Jurkat, Clone E6-1 (cell line): ENCODE results near the gene ZFYVE28.
A peak's percentile ranks its signal among the peaks of the same experiment; 100 is the strongest.

Experiments used
- DNase-seq: peaks from one replicate; pipeline ENCODE4 v3.0.0-alpha.2; 2011; ENCODE audit warnings: low read depth, low spot score
- H3K4me3 ChIP-seq: 2 replicates; pipeline ENCODE4 v1.5.1; 2011; ENCODE audit warnings: mild to moderate bottlenecking, low read length, control low read depth, moderate library complexity

ZFYVE28 gene

DNA sequence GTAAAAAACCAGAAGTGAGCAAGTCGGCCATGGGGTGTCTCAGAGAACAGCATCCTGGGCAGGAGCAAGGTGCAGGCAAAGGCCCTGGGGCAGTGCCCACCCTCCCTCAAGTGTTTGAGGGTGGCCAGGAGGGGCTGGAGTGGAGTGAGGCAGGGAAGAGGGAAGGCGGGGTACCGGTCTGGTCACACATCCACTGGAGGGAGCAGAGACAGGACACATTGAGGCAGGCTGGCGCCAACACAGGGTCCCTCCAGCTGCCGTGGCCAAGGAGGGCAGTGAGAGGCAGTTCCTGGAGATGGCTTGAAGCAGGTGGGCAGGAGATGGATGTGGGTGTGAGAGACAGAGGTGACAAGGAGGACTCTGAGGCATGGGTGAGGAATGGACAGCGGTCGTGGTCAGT is 30.1 kb upstream of the ZFYVE28 start:
- no peak for DNase-seq
- H3K4me3 ChIP-seq = no peak overlapping the region

DNA sequence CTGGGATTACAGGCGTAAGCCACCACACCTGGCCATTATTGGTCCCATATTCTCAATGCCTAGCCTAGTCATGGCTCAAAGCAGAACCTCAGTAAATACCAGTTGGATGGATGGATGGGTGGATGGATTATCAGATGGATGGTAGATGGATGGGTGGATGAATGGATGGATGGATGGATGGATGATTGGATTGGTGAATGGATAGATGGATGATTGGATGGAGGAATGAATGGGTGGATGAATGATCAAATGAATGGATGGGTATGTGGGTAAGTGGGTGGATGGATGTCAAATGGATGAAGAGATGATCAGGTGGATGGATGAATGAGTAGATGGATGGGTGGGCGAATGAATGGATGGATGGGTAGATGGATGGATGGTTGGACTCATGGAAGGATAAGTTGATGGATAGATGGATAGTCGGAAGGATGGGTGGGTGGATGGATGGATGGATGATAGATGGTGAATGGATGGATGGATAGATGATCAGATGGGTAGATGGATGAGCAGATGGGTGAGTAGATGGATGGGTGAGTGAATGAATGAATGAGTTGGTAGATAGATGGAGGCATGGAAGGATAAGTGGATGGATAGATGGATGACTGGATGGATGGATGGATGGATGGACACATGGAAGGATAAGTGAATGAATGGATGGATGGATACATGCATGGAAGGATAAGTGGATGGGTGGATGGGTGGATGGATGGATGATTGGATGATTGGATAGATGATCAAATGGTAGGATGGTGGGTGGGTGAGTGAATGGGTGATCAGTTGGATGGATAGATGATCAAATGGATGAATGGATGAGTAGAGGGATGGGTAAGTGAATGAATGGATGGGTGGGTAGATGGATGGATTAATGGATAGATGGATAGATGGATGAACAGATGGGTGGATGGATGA is 28.5 kb upstream of the ZFYVE28 start:
- DNase-seq = no peak
- no peak overlapping the region for H3K4me3 ChIP-seq

- H3K4me3 ChIP-seq = no peak overlapping the region
- DNase-seq = no peak
Observed at GRCh38 chr4:2445571-2445970, 27.1 kb upstream of the ZFYVE28 start.

DNA sequence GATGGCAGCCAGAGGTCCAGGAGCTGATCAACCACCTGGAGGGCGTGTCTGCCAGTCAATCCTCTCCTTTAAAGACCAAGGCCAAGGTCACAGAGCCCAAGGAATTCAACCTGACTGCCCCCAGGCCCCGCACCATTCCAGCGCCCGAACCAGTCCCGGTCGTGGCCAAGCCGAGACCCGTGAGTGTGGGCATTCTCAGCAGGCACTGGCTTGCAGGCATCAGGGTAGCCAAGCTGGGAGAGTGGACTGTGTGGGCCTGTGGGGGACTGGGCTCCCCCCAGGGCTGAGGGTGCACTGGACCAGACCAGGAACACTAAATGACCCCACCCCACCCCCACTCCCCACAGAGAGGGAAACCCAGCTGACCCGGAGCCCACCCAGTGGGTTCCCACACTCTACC is 26.7 kb upstream of the ZFYVE28 start:
- DNase-seq = no peak

DNA sequence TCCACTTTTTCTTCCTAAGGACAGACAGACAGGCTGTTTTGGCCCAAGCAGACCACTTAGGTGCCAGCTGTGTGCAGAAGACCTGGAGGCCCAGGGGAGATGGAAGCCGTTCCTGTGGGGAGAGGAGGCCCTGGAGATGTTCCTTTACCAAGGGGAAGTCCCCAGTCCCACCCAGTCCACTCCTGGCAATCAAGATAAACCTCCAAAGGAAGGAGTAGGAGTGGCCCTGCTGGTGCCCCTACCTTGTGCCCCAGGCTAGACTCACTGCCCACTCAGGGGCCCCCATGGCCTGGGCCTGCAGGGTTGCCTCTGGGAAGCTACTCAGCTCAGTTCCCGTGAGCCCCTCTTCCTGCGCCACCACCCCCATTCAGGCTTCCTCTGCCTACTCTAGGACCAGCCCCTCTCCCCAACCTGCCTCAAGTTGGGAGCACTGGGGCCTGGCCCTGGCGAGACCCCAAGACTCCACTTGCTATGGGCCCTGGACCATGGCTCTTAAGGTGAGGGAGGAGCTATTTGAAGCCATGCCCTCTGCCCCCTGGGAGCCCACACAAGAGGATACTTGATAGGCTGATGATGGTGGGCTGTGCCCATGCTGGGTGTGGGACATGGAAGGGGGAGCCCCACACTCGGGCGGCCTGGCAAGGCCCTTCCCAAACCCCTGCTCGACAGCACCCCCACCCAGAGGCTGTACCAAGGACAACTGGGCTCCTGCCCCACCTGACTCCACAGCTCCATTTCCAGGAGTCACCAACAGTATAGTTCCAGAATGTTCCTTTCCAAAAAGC is 25.7 kb upstream of the ZFYVE28 start:
- no peak for DNase-seq
- H3K4me3 ChIP-seq = no peak overlapping the region

More for the DNA sequence above, 26.7 kb upstream of the ZFYVE28 start:
- no peak overlapping the region for H3K4me3 ChIP-seq

DNA sequence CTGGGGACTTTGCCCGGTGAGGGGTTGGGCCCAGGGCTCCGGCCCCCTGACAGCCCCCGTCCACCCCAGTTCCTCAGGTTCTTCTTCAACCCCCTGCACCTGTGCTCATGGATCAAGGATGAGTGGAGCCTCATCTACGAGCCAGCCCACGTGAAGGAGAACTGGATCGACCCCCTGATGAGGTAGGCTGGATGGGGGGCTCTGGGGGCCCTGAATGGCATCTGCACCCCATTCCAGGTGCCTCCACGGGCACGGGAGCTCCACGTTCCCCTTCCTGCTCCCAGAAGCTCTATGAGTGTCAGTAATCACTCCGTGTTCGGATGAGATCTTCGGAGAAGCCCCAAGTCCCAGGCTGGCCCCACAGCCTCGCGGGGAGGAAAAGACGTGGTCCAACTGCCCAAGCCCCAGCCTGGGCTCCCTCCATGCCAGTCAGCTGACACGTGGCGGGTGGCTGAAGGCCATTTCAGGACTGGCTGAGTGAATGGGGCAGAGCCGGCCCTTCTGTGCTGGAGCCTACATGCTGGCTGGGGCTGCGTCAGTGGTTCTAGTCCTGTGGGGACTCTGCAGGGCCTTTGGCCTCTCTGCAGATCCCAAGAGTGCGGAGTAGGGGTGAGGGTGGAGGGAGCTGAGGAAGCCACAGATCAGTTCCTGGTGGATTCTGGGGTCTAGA is 24.8 kb upstream of the ZFYVE28 start:
- DNase-seq = no peak

DNA sequence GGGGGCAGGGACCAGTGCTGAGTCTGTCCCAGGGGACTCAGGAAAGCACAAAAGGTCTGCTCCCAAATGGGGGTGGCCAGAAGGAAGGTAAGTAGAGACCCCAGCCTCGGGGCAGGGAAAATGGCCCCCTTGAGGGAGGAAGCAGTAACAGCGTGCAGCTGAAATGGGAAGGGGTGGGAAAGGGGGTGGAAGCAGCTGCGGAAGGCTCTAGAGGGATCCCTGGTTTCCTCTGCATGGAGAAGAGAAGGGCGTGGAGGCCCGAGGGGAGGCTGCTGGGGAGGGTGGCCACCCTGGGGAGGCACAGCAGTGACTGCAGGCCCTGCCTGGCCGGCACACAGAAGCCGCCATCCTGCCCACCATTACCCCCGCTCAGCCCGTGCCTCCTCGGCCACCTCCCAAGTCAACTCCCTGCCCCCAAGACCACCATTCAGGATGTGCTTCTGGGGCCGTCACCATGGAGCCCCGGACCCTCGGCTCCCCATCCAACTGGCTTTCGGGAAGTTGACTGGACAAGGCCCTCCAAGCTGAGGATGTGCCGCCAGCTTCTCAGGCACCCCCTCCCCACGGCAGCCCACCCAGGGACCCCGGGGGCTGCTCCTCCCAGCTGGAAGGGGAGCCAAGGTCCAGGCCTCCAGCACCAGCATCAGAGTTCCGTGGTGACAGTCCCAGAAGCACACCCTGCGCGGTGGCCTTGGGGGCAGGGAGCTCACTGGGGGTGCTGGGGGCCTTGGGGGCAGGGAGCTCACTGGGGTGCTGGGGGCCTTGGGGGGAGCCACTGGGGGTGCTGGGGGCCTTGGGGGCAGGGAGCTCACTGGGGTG is 23.9 kb upstream of the ZFYVE28 start:
- no peak for DNase-seq

More for the DNA sequence above, 24.8 kb upstream of the ZFYVE28 start:
- H3K4me3 ChIP-seq = no peak overlapping the region

DNA sequence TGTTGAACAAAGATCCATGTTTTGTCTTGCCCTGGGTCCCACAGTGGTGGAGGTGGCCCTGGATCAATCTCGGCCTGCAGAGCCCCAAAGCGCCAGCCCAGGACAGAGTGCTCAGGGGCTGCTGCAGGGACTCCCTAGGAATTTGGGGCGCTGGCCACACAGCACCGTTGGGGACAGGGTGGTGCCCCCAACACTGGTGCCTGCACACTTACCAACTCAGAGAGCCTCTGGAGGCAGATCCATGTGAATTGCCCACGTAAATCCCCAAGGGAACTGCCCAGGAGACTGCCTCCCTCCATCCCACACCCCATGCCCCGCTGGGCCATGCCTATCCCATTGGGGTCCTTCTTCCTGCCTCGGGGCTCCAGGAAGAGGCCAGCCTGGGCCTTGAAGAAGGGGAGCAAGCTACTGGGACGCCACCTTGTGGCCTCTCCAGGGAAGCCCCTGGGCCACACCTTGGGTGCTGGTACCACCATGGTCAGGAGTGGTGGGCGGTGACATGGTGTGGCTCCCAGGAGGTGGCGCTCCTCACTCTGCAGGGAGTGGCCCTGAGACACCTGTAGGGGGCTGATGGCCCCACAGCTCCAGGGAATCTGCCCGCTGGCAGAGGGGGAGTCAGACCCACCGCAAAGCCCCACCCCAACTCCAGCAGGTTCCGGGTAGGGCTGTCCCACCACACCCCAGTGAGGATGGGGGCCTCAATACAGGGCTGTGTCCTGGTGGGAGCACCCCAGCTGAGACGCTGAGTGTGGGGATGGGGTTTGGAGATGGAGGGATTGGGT is 23.1 kb upstream of the ZFYVE28 start:
- peak; percentile 85 for DNase-seq

More for the DNA sequence above, 23.9 kb upstream of the ZFYVE28 start:
- peak overlapping the region; percentile 21 for H3K4me3 ChIP-seq

DNA sequence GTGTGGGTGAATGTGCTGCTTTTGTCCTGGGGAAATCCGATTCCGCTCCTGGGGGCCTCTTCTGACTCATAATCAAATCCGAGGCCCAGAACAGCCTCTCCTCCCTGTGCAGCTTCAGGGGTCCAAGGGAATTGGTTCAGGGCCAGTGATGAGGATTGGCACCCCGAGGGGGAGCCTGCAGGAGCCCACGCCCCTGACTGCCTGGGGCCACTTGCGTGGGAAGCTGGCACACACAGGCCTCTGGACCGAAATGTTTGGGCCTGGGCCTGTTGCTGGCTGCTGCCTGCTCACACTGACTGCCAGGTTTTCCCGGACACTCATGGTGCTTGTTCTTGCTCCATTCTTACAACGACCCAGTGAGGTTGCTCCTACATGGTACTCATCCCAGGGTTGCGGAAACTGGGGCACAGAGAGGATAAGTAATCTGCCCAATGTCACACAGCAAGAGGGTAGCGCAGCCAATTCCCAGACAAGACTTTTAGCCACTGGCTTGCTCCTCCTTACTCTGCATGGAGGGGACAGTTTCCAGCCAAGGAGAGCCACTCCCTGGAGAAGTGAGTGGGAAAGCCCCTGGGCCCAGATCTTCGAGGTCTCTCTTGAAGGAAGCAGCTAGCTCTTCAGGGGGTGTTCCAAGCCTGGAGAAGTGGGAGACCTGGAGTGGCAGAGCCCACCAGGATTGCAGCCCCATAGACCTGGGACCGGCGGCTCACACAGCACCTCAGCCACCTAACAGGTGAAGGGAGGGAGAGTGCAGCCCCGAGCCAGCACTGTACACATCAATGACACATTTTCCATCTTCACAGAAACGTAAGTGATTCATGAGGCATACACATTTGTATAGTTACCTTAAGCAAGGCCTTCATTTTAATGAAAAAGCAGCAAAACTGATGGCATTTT is 20.6 kb upstream of the ZFYVE28 start:
- H3K4me3 ChIP-seq = no peak overlapping the region
- no peak for DNase-seq

More for the DNA sequence above, 23.1 kb upstream of the ZFYVE28 start:
- peak overlapping the region; percentile 21 for H3K4me3 ChIP-seq

DNA sequence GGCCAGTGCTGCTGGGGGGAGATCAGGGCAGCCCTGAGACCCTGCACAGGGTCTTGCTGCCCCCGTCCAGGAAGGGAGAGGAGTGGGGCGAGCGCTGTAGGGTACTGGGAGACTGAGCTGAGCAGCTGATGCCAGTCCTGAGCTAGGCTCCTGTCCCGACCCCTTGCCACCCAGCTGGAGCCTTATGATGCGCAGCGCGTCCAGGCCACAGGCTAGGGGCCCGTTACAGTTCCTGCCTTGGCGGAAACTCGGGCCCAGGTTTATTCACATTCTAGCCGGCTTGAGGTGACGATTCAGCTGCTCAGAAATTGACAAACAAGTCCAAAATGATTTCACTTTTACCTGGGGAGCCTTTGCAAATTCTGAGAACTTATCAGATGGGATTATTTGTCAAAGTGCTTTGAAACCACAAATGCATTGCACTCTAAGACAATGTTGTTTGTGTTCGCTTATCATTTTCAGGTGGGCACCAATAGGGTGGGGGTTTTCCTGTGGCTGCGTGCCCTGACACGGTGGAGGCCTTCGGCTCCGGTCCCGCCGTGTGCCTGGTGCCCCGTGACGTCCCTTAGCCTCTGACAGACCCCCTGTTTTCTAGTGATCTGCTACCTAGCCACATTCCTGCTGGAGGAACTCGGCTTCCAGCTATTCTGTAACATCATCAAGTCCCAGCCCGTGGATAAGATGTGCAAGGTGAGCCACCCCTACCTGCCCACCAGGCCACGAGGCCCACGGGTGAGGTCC is 19.2 kb upstream of the ZFYVE28 start:
- no peak overlapping the region for H3K4me3 ChIP-seq
- no peak for DNase-seq

GRCh38 chr4:2436761-2437474 is 18.5 kb upstream of the ZFYVE28 start:
- no peak overlapping the region for H3K4me3 ChIP-seq
- DNase-seq = no peak

DNA sequence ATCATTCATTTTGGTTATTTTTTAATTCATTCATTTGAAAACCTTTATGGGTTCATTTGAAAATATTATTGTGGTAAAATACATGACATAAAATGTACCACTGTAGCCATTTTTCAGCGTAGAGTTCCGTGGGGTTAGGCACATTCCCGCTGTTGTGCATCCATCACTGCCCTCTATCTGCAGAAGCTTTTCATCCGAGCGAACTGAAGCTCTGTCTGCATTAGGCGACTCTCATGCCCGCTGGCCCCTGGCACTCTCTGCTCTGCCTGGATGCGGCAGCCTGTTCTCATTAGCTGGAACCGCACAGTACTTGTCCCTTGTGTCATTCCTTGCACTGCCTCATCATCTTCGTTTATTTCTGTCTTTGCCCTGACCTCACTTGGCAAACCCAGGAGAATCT is 17.9 kb upstream of the ZFYVE28 start:
- H3K4me3 ChIP-seq = no peak overlapping the region
- no peak for DNase-seq

DNA sequence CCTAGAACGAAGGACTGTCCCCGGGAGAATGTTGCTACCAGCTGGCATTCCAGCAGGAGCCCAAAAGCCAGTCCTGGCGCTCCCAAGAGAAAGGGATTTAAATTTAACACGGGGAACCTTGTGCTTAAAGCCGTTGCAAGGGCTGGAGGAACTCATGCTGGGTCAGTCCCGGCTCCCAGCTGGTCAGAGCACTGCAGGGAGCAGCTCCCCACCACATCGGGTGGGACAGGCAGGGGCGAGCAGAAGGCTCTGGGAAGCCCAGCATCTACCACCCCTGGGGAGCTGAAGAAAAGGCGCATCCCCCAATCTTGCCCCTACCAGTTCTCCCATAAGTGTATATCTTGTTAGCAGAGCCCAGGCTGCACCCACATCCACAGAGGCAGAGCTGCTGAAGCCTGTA is 16.0 kb upstream of the ZFYVE28 start:
- no peak for DNase-seq
- H3K4me3 ChIP-seq = no peak overlapping the region

DNA sequence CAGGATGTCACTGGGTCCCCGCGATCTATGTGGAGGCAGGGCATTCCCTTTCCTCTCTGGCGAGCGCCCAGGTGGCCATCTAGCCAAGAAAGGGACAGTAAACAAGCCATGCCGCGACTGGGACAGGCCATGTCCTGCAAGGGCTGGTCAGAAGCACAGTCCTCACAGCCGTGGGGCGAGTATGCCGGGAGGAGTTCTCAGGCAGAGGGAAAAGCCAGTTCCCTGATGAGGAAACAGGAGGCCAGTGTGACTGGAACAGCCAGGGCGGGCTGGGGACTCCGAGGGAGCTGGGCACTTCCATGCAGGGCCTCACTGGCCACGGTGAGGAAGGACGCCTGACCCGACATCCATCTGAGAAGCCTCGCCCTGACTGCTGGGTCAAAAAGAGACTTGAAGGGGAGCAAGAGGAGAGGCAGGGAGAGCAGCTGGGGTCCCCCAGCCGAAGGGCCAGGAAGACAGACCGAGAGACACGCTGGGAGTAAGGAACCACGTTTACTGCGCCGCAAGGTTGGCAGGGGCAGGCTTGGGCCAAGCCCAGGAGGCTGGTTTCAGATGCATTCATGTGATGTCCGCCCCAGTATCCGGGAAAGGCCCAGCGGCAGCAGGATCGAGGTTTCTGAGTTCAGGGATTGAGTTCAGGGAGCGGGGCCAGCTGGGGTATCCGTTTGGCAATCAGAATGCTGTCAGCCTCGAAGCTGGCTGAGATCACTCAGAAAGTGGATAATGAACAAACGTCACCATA is 15.3 kb upstream of the ZFYVE28 start:
- no peak overlapping the region for H3K4me3 ChIP-seq
- DNase-seq = no peak

DNA sequence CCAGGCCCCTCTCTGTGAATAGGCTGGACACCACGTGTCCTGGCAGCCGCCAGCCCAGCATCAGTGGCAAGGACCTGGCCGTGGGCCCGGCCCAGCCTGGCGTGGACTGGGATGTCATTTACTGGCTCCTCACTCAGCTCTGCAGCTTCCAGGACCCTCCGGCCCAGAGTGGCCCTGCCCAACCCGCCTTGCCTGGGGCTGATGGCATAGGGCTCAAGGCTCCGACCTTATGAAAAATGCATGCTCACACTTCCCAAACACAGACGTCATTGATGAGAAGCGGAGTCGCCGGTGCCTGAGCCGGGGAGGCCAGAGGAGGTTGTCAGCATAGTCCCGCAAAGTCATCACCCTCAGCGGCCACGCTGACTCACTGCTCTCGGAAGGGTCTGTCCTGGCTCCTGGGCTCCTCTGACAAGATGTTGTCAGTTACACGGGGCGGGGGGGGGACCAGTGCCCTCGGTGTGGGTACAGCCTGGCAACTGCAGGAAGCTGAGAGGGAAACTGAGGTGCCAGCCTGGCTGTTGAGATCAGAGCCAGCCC is 14.6 kb upstream of the ZFYVE28 start:
- no peak overlapping the region for H3K4me3 ChIP-seq
- no peak for DNase-seq
